ENCODE data around the gene PPP2R5A. TPM values are rescaled to one million over a fixed set of nuclear protein-coding genes. Genes with fewer than 3 reads are reported as not detected.

The PPP2R5A gene
- total RNA-seq, 1 donor from 2014 or later: 88.4 TPM

DNA sequence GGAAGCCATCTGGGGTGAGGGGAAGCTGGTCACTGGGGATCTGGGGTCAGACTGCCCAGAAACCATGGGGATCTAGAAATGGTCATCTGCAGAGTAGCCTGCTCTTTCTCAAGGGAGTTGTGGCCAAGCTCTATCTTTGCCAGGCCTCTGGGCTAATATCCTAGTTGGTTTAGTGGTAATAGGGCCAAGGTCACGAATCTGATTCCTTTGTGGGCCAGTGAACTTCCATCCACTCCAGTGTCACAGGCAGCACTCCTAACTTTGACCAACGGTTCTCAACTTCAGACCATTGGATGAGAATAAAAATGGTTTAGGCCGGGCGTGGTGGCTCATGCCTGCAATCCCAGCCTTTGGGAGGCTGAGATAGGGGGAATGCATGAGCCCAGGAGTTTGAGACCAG lies 28.1 kb upstream of the PPP2R5A start:
- H3K4me3 ChIP-seq: no peak overlapping the region
- H3K27ac ChIP-seq: no peak overlapping the region
- TF ChIP-seq CTCF (IDR thresholded peaks at IDR 0.05): no peak
- ATAC-seq: no peak
- intact Hi-C loops (cut with DNase I): no loop called here
- no peak for DNase-seq
- peaks cover 17% of the 10 kb centered on the region for H3K4me1 ChIP-seq
- H3K27me3 ChIP-seq: no peaks in the 10 kb centered on the region
- H3K36me3 ChIP-seq: no peaks in the 10 kb centered on the region
- H3K9me3 ChIP-seq: no peaks in the 10 kb centered on the region

DNA sequence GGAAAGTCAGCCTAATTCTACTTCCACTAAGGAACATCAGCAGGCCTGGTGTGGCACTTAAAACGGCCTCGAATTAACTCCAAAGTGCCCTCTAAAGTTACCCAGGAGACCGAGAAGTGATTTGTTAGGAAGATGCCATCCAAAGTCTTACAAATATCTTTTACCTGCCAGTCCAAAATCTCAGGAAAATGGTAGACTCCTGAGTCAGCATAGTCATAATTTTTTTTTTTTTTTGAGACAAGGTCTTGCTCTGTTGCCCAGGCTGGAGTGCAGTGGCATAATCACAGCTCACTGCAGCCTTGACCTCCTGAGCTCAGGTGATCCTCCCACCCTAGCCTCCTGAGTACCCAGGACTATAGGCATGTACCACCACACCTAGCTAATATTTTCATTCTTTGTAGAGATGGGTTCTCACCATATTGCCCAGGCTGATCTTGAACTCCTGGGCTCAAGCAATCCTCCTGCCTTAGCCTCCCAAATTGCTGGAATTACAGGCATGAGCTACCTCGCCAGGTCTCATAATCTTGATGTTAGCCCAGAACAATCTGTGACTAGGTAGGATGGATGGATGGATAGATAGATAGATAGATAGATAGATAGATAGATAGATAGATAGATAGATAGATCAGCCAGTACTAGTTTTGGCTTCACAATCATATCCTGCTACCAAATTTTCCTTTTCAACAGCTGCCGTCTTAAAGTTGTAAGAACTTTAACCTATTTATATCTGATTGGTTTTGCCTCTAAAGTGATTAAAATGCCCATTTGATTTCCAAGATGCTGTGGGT lies 25.3 kb upstream of the PPP2R5A start:
- no peak for DNase-seq
- Histone ChIP-seq H3K4me1 (peaks cover 17% of the 10 kb centered on the region), H3K9me3 (no peaks in the 10 kb centered on the region), H3K27me3 (no peaks in the 10 kb centered on the region), H3K4me3 (no peak overlapping the region), H3K36me3 (no peaks in the 10 kb centered on the region), H3K27ac (no peak overlapping the region)
- TF ChIP-seq CTCF (IDR thresholded peaks at IDR 0.05): no peak
- no peak for ATAC-seq
- intact Hi-C loops (cut with DNase I): no loop called here

DNA sequence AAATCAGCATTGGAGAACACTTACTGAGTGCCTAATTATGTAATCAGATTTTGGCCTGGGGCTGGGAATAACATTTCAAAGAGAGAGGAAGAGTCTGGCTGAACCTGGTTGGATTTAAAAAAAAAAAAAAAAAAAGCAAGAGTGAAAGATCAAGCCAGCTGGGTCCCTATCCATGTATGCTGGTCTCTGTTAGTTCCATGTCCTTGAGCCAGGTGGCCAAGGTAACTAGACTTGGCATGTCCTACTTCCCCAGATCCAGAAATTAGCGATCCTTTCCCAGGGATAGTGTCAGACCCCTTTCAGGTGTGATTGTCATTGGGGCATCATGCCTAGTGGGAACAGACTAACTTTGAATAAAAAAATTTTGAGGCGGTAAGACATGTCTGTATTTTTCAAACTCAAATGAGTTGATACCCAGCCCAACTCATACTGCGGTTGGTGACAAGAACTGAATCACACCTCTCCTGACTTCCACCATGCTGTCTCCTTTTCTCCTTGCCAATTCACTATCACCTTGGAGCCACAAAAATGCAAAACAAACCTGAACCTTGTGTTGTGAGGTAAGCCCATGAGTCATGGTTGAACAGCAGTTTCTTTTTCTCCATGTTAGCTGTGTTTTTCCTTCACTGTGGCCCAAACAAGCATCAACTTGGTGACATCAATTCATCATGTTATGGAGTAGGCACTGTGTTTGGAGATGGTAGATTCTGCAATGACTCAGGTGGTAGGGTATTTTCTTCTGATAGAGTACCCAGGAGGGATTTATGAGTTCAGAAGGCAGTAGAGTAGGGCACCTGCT lies 24.5 kb upstream of the PPP2R5A start:
- ATAC-seq (no peak), DNase-seq (no peak)
- Histone ChIP-seq H3K27ac (no peak overlapping the region), H3K27me3 (no peaks in the 10 kb centered on the region), H3K4me1 (peaks cover 13% of the 10 kb centered on the region), H3K9me3 (no peaks in the 10 kb centered on the region), H3K36me3 (no peaks in the 10 kb centered on the region), H3K4me3 (no peak overlapping the region)
- intact Hi-C loops (cut with DNase I): no loop called here
- TF ChIP-seq CTCF (IDR thresholded peaks at IDR 0.05): no peak

DNA sequence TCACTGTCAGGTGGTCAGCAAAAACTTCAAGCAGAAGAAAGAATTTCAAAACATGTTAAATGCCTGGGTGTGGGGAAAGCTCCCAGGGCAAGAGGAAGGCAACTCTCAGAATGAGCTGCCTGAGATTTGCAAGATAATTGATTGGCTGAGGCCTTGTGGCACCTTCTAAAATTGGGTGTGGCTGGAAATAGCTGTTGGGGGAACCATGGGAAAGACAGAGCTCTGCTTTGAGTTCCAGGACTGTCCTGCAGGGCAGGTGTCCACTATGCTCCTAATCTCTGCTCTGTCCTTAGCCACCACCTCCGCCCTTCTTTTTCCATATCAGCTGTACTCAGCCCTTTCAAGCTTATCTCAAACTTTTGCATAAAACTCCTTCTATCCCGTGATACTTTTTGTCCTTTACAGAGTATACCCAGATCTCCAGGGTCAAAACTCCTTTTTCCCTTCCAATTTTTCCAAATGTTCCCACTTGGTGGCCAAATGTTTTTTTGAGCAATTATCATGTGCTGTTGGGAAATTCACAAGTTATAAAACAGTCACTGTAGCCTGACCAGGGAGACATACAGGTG lies 23.8 kb upstream of the PPP2R5A start:
- ATAC-seq (no peak), DNase-seq (no peak)
- Histone ChIP-seq H3K36me3 (no peaks in the 10 kb centered on the region), H3K9me3 (no peaks in the 10 kb centered on the region), H3K4me3 (no peak overlapping the region), H3K4me1 (peaks cover 7% of the 10 kb centered on the region), H3K27ac (no peak overlapping the region), H3K27me3 (no peaks in the 10 kb centered on the region)
- intact Hi-C loops (cut with DNase I): no loop called here
- no peak for TF ChIP-seq CTCF (IDR thresholded peaks at IDR 0.05)

DNA sequence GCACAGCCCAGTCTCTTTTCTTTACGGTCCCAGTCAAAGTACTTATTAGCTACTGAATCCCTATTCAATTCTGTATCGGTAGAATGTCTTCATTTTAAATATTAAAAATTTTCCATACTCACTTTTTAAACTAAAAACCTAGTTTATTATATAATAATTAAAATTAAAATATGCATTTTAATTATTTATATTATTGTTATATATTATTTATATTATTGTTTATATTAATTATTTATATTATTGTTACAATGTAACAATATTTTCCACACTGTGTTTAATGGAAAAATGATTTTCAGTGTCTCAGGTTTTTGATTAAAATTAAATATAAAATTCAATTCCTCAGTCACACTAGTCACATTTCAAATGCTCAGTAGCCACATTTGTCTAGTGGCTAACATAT lies 18.2 kb upstream of the PPP2R5A start:
- ATAC-seq (no peak), DNase-seq (no peak)
- Histone ChIP-seq H3K36me3 (no peaks in the 10 kb centered on the region), H3K27me3 (no peaks in the 10 kb centered on the region), H3K27ac (no peak overlapping the region), H3K4me3 (no peak overlapping the region), H3K4me1 (no peaks in the 10 kb centered on the region), H3K9me3 (no peaks in the 10 kb centered on the region)
- intact Hi-C loops (cut with DNase I): no loop called here
- no peak for TF ChIP-seq CTCF (IDR thresholded peaks at IDR 0.05)
